ENCODE data around the gene VSIG10.

DNA sequence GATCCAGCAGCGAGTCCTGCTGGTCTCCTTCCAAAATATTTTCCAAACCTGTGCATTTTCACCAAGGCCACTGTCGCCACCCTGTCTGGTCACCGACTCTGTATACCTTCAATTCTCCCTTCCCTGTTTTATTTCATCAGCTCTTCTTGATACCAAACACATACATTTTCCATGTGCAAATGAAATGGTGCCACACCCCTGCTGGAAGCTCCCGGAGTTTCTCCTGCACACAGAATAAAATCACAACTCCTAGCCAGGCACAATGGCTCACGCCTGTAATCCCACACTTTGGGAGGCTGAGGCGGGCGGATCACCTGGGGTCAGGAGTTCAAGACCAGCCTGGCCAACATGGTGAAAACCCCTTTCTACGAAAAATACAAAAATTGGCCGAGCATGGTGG, 14.0 kb downstream of the VSIG10 start:
- TF ChIP-seq EZH2 (optimal IDR thresholded peaks at IDR 0.05; ENCODE audit: low read depth, low read length): no peak
- TF ChIP-seq, protein P1, sequence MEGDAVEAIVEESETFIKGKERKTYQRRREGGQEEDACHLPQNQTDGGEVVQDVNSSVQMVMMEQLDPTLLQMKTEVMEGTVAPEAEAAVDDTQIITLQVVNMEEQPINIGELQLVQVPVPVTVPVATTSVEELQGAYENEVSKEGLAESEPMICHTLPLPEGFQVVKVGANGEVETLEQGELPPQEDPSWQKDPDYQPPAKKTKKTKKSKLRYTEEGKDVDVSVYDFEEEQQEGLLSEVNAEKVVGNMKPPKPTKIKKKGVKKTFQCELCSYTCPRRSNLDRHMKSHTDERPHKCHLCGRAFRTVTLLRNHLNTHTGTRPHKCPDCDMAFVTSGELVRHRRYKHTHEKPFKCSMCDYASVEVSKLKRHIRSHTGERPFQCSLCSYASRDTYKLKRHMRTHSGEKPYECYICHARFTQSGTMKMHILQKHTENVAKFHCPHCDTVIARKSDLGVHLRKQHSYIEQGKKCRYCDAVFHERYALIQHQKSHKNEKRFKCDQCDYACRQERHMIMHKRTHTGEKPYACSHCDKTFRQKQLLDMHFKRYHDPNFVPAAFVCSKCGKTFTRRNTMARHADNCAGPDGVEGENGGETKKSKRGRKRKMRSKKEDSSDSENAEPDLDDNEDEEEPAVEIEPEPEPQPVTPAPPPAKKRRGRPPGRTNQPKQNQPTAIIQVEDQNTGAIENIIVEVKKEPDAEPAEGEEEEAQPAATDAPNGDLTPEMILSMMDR (IDR thresholded peaks at IDR 0.05; ENCODE audit: low read length): no peak
